Upper lobe of left lung (tissue), 4 donors: Measurements from ENCODE around the gene MOBP.

Experiments used
- CTCF ChIP-seq, 6 experiments: fragments of 450-650 bp in 4 of 6; fragments of 200-600 bp in 2 of 6; sonication (generic) in 2 of 6; IDR thresholded peaks; one replicate each; pipeline ENCODE4 v1.5.1; 2016 to 2019; ENCODE audit warnings: antibody characterized with exemption in 6 of 6
- EP300 ChIP-seq, 4 donors: sonication (generic); formaldehyde crosslinking; IDR thresholded peaks; one replicate each; pipeline ENCODE4 v1.5.1; 2017; ENCODE audit warnings: antibody characterized with exemption in 4 of 4, control low read depth in 2 of 4
- POLR2A ChIP-seq, 4 donors: fragments of 450-650 bp; IDR thresholded peaks; one replicate each; pipeline ENCODE4 v1.5.1; 2016 to 2017; ENCODE audit warnings: antibody characterized with exemption in 4 of 4, mild to moderate bottlenecking in 2 of 4

- TF ChIP-seq EP300 (IDR thresholded peaks at IDR 0.05) (no peak), POLR2A (IDR thresholded peaks at IDR 0.05) (no peak), CTCF (IDR thresholded peaks at IDR 0.05) (no peak)
These were observed 18.8 kb upstream of the MOBP start for GRCh38 chr3:39448506-39449233.
